Natural killer cell treated with Interleukin-12 subunit alpha and Interleukin-12 subunit beta and Interleukin-15 and Interleukin-18, amount 100 ng/mL, for 72 hours (primary cell): ENCODE data around the gene EPN2. TPM values are rescaled to one million over a fixed set of nuclear protein-coding genes. Genes with fewer than 3 reads are reported as not detected.

Experiments used
- ATAC-seq, 2 donors: fragments of 150-1000 bp; cut with Tn5 transposase in 1 of 2; sonication (Bioruptor Pico), chemical (Tn5 transposase) in 1 of 2; 2 replicates each; pipeline ENCODE4 v1.10.0; 2021
- DNase-seq: peaks from one replicate; pipeline ENCODE4 v3.0.0; 2022; ENCODE audit warnings: low spot score
- H3K27ac Mint-ChIP-seq, 2 donors: 1 replicate in 1 of 2; 2 replicates in 1 of 2; pipeline ENCODE4 v1.8.0; 2022; ENCODE audit warnings: mixed read lengths in 2 of 2, mild to moderate bottlenecking in 1 of 2, moderate library complexity in 1 of 2
- H3K27me3 Mint-ChIP-seq, 2 donors: 1 replicate in 1 of 2; 2 replicates in 1 of 2; pipeline ENCODE4 v1.8.0; 2022; ENCODE audit warnings: mixed read lengths in 2 of 2
- H3K36me3 Mint-ChIP-seq: one replicate; pipeline ENCODE4 v1.8.0; 2022; ENCODE audit warnings: mixed read lengths
- H3K4me1 Mint-ChIP-seq, 2 donors: 1 replicate in 1 of 2; 2 replicates in 1 of 2; pipeline ENCODE4 v1.8.0; 2022; ENCODE audit warnings: low read depth in 2 of 2, mixed read lengths in 2 of 2, mild to moderate bottlenecking in 1 of 2
- H3K4me3 Mint-ChIP-seq: one replicate; pipeline ENCODE4 v1.8.0; 2022; ENCODE audit warnings: mixed read lengths
- H3K9me3 Mint-ChIP-seq: 2 replicates; pipeline ENCODE4 v1.8.0; 2022; ENCODE audit warnings: mixed read lengths
- total RNA-seq, 2 donors: library from RNA; stranded (reverse); gene quantifications; one replicate each; pipeline ENCODE4 v1.2.3, GENCODE V29; 2022

EPN2 gene
- total RNA-seq, 2 donors from 2014 or later: 1.5 to 20.3 TPM

DNA sequence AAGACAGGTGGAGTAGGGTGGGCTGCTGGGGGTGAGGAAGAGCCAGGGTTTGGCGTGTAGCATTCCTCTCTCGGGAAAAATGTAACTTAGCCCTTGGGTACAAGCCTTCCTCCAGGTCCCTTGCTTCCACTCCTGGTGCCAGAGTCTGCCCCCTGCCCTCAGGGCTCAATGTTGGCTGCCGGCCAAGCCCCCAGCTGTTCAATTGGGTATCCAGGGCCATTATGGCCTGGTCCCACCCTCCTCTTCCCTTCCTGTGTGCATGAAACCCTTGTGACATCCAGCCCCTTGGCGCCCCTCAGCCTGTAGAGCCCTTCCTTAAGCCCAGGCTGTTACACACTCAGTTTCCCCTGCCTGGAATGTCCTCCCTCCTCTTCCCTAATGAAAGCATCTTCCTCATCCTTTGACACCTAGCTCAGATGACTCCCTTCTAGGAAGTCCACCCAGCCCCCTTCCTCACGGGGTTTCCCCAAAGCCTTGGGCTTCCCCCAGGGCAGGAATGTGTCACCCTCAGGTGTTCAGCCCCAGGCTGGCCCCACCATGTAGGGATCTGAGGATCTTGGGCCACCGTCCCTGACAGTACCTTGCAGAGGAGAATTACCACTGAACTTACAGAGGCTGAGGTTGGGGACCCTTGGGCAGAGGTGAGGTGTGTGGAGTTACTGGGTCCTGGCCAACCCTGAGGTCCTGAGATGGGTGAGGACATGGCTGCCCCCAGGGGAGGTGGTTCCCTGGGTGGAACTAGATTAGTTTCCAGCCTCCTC, 95.4 kb downstream of the EPN2 start:
- Mint-ChIP-seq H3K36me3 (no peaks in the 10 kb centered on the region), H3K27me3 (peaks cover 0 to 9% of the 10 kb centered on the region in 2 donors), H3K9me3 (no peaks in the 10 kb centered on the region), H3K4me1 (no peaks in the 10 kb centered on the region), H3K27ac (no peak overlapping the region), H3K4me3 (no peak overlapping the region)
- ATAC-seq (peak in 1 of 2 donors; percentile 26), DNase-seq (no peak)

DNA sequence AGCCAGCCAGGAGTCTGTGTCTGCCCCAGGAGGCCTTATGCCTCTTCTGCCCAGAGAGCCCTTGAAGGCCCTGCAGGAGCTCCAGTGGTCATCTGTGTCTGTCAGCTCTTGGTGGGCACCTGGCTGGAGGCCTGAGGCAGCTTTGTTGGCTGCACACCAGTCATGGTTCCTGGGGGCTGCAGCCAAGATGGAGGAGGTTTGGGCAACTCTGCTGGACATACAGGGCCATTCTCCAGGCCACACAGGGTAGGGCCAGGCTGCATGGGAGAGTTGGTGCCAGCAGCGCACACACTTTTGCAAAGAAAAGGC, 95.9 kb downstream of the EPN2 start:
- Mint-ChIP-seq H3K27ac (no peak overlapping the region), H3K9me3 (no peaks in the 10 kb centered on the region), H3K4me1 (no peaks in the 10 kb centered on the region), H3K27me3 (peaks cover 0 to 9% of the 10 kb centered on the region in 2 donors), H3K4me3 (no peak overlapping the region), H3K36me3 (no peaks in the 10 kb centered on the region)
- DNase-seq (no peak), ATAC-seq (no peak)

DNA sequence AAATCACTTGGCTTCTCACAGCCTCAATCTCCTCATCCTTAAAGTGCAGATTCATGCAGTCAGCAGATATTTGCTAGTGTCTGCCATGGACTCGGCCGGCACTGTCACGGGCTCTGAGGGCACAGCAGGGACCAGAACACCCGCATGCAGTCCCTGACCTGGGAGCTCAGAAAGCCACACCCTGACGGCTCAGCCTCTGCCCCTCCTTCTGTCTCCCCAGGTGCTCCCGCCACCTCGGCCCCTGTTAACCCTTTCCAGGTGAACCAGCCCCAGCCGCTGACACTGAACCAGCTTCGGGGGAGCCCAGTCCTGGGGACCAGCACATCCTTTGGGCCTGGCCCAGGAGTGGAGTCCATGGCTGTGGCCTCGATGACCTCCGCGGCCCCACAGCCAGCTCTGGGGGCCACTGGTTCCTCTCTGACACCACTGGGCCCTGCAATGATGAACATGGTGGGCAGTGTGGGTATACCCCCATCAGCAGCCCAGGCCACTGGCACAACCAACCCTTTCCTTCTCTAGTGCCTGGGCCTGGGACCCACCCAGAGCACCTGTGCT, 96.6 kb downstream of the EPN2 start:
- Mint-ChIP-seq H3K27ac (no peak overlapping the region), H3K9me3 (no peaks in the 10 kb centered on the region), H3K4me1 (no peaks in the 10 kb centered on the region), H3K4me3 (no peak overlapping the region), H3K36me3 (no peaks in the 10 kb centered on the region), H3K27me3 (peaks cover 0 to 9% of the 10 kb centered on the region in 2 donors)
- DNase-seq: no peak
- ATAC-seq: no peak

DNA sequence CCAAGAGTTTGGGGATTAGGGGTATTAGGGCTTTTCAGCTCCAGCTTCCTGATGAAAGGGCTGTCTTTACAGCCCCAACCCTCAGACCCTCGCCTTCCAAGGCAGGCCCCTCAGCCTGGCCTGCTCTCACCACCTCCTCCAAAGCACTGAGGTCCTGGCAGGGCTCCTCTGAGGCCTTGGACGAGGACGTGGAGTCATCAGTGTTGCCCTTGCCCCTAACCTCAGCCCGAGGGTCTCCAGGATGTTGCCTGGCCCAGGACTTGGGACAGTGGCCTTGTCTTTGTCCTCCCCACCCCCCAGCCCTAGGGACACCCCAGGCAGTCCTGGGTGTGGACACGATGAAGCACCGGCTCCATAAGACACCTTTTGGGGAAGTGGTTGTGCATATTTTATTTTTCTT, 97.2 kb downstream of the EPN2 start:
- Mint-ChIP-seq H3K27ac (no peak overlapping the region), H3K4me3 (no peak overlapping the region), H3K4me1 (no peaks in the 10 kb centered on the region), H3K9me3 (no peaks in the 10 kb centered on the region), H3K27me3 (peaks cover 0 to 9% of the 10 kb centered on the region in 2 donors), H3K36me3 (no peaks in the 10 kb centered on the region)
- no peak for DNase-seq
- no peak for ATAC-seq

DNA sequence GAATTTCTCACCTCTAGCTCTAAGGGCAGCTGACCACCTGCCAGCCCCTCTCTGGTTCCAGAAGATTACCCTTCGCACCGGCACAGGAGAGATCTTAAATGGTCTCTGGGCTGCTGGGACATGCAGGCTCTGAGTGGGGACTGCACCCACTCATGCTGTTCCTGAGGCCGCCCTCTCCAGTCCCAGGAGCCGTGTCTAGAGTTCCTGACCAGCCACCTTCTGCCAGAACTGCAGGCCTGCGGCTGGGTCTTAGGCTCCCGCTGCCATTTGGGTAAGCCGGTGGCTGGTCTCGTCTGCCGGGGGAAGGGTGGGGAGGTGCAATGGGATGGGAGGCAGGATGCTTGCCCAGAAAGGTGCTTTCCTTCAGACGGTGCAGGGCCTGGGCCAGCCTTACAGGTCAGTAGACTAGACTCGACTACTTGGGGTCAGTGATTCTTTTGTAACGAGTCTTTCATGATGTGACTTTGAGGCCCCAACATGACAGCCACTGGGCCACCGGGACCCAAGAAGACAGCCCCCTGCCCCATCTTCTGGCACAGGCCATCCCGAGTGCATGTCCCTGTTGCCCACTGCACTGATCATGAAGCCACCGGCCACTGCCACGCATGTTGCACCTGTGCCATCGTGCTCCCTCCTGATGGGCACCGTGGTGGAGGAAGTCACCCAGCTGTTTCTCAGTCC, 98.9 kb downstream of the EPN2 start:
- ATAC-seq (no peak), DNase-seq (no peak)
- no peaks in the 10 kb centered on the region for H3K36me3 Mint-ChIP-seq
- H3K4me1 Mint-ChIP-seq: no peaks in the 10 kb centered on the region
- peaks cover 0 to 9% of the 10 kb centered on the region in 2 donors for H3K27me3 Mint-ChIP-seq
- H3K4me3 Mint-ChIP-seq: no peak overlapping the region
- no peaks in the 10 kb centered on the region for H3K9me3 Mint-ChIP-seq
- H3K27ac Mint-ChIP-seq: no peak overlapping the region

DNA sequence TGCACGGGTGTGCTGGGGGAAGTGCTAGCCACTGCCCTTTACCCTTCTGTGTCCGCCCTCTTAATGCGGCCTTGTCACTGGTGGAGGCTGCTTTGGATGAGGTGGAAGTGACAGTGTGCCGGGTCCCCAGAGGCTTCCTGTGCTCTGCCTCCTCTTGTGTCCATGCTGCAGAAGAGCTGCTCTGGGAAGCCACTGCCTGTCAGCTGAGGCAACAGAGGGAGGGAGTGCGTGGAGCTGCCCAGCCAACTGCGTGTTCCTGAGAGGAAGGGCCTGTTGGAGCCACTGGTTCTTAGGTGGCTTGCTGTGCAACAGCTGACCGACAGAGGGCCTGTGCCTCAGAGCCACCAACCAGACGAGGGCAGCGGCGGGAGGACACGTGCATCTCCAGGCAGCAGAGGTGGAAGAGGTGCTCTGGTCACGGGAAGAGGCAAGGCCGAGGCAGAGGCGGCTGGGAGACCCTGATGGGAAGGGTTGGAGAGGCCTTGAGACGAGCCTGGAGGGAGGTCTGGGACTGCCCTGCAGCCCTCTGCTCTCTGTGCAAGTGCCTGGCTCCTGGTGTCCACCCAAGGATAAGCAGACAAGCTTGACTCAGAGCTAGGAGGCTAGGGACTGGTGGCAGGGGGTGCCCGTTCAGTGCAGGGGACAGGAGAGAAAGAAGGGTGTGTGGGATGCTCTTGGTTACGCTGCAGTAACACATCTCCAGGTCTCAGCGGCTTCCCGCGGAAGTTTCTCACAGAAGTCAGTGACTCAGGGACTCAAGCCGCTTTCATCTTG, 100.0 kb downstream of the EPN2 start:
- H3K27ac Mint-ChIP-seq: no peak overlapping the region
- ATAC-seq (no peak), DNase-seq (no peak)
- H3K4me3 Mint-ChIP-seq: no peak overlapping the region
- H3K27me3 Mint-ChIP-seq: peaks cover 9 to 18% of the 10 kb centered on the region in 2 donors
- no peaks in the 10 kb centered on the region for H3K36me3 Mint-ChIP-seq
- no peaks in the 10 kb centered on the region for H3K9me3 Mint-ChIP-seq
- H3K4me1 Mint-ChIP-seq: peaks cover 3 to 4% of the 10 kb centered on the region in 2 donors

DNA sequence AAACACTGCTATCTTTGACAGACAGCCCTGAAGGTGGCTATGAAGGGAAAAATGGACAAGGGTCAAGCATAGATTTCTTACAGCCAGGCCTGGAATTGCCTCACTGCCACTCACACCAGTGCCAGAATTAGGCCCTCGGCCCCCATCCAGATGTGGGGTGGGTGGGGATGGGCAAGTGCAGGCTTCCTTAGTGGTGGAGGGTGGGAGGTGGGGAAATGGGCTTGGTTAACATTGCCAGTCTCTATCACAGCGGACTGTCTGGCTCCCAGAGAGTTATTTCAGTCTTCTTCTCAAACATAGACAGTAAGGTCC, 100.5 kb downstream of the EPN2 start:
- Mint-ChIP-seq H3K4me3 (no peak overlapping the region), H3K27ac (no peak overlapping the region), H3K36me3 (no peaks in the 10 kb centered on the region), H3K9me3 (no peaks in the 10 kb centered on the region), H3K4me1 (peaks cover 3 to 4% of the 10 kb centered on the region in 2 donors), H3K27me3 (peaks cover 11 to 16% of the 10 kb centered on the region in 2 donors)
- DNase-seq: no peak
- ATAC-seq: peak in 1 of 2 donors; percentile 4

DNA sequence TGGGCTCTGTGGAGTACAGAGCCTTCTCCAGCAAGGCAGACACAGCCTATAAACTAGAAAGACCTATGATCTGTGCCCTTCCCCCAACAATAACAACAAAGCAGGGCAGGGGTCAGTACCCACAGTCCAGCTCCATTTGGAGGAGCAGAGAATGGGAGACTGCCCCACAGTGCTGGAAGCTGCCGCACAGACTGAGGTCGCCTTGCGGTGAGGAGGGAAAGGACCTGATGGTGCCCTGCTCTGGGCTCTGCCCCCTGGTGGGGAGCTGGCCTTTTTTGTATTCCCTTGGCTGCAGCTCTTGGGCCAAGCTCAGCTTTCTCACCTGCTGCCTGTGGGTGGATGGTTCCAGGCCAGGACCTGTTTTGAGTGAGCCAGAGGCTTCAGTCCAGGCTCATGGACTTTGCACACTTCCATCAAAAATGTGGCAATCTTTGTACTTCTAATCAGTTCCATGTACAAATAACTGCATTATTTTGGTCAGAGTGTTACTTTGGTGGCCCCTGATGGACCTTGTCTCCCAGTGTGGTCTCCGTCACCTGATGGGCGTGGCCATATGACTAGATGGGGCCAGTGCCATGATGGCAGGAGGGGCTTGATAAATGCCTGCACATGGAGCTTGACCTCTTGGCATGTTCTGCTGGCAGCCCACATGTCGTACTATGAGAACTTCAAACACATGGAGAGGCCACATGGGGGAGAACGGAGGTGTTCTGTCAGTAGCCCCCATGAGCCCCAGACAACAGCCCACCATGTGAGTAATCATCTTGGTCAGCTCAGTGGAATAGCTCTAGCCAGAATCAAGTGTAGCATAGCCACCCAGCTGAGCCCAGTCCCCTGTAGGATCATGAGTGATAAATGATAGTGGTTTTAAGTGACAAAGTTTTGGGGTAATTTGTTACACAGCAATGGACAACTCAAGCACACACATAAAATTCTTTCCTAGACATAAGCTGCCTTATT, 101.1 kb downstream of the EPN2 start:
- H3K4me3 Mint-ChIP-seq: no peak overlapping the region
- H3K27ac Mint-ChIP-seq: no peak overlapping the region

DNA sequence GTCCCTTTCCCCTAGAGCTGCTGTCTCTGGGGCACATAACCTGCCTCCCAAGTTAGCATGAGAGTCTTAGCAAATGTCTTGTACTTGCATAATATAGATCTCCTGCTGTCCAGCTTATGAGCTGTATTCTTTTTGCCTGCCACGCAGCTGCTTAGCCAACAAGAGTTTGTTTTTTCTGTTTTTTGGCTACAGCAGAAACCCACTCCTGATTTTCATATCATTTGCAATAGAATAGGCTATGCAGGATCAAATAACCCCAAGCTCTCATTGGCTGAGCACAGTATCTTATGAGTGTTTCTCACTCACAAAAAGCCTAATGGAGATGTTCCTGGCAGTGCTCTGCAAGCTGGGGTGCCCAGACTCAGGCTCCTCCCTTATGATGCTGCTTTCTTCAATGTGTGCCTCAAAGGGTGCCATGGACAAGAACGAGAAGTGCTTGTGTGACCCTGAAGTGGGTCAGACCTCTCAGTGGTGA, 102.2 kb downstream of the EPN2 start:
- DNase-seq (peak; percentile 22), ATAC-seq (no peak)
- H3K9me3 Mint-ChIP-seq: no peaks in the 10 kb centered on the region
- no peak overlapping the region for H3K27ac Mint-ChIP-seq
- peaks cover 11 to 14% of the 10 kb centered on the region in 2 donors for H3K27me3 Mint-ChIP-seq
- no peaks in the 10 kb centered on the region for H3K36me3 Mint-ChIP-seq
- no peak overlapping the region for H3K4me3 Mint-ChIP-seq
- H3K4me1 Mint-ChIP-seq: peaks cover 3 to 4% of the 10 kb centered on the region in 2 donors

More for the DNA sequence above, 101.1 kb downstream of the EPN2 start:
- Mint-ChIP-seq H3K9me3 (no peaks in the 10 kb centered on the region), H3K4me1 (peaks cover 3 to 4% of the 10 kb centered on the region in 2 donors), H3K36me3 (no peaks in the 10 kb centered on the region), H3K27me3 (peaks cover 11 to 14% of the 10 kb centered on the region in 2 donors)
- ATAC-seq (peak; percentile 79), DNase-seq (peak; percentile 71)

DNA sequence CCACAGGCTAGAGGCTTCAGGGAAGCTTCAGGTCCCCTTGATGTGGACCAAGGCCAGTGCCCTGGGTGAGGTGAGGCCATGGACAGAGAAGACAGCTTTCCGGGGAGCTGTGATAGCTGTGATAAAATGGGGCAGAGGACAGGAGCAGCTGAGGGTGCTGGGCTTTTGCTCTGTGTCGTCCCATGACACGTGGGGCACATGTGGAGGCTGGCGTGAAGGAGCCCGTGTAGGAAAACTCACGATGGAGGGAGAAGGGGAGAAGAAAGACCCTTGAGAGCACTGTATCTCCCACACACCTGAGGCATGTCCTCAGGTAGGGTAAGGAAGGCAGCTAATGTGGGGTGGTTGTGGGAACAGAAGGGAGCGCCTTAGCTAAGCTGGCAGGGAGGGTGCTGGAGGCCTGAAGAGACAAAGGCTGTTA, 104.1 kb downstream of the EPN2 start:
- H3K4me3 Mint-ChIP-seq: no peak overlapping the region
- peaks cover 3 to 4% of the 10 kb centered on the region in 2 donors for H3K4me1 Mint-ChIP-seq
- no peaks in the 10 kb centered on the region for H3K36me3 Mint-ChIP-seq
- ATAC-seq: no peak
- no peaks in the 10 kb centered on the region for H3K9me3 Mint-ChIP-seq
- peaks cover 11 to 12% of the 10 kb centered on the region in 2 donors for H3K27me3 Mint-ChIP-seq
- H3K27ac Mint-ChIP-seq: no peak overlapping the region
- DNase-seq: peak; percentile 22

DNA sequence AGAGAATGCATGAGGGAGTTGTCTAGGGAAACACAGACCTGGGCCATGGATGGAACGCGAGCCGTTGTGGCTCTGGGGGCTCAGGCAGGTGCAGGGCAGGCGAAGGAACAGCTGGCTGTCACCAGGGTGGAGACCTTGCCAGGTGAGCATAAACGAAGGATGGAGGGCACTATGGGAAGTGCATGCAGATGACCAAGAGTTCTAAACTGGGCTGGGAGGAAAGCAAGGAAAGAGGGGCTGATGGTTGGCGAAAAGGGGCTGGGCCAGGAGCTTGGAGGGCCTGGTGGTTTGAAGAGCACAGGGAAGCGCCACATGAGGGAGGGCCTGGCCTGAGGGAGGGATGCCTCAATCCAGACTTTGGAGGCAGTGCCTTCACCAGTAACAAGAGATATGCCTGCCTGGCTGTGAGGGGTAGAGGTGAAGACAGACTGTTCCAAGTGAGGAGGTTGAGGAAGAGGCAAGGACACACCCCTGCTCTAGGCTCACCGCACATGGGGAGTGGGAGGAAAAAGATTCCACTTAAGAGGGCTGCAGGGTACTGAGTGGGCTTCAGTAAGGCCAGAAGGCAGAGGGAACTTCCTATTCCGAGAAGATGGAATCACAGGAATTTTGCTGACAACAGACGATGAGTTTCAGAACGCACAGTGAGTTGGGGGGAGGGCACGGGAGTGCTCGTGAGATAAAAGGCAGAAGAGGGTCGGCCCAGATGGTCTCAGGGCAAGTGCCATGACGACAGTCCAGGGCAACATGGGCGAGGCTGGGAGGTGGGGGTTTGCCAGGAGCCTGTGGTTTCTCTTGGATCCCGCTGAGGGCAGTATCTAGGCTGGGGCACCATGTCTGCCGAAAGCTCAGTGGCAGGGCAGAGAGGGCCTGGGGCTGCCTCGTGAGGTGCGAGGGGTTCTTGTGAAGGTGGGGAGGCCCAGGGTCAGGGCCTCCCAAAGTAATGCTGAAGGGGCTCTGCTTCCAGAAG, 104.8 kb downstream of the EPN2 start:
- Mint-ChIP-seq H3K4me3 (no peak overlapping the region), H3K4me1 (peaks cover 3 to 4% of the 10 kb centered on the region in 2 donors), H3K9me3 (no peaks in the 10 kb centered on the region), H3K36me3 (no peaks in the 10 kb centered on the region), H3K27ac (no peak overlapping the region), H3K27me3 (peaks cover 11 to 12% of the 10 kb centered on the region in 2 donors)
- DNase-seq (peak; percentile 12), ATAC-seq (no peak)

DNA sequence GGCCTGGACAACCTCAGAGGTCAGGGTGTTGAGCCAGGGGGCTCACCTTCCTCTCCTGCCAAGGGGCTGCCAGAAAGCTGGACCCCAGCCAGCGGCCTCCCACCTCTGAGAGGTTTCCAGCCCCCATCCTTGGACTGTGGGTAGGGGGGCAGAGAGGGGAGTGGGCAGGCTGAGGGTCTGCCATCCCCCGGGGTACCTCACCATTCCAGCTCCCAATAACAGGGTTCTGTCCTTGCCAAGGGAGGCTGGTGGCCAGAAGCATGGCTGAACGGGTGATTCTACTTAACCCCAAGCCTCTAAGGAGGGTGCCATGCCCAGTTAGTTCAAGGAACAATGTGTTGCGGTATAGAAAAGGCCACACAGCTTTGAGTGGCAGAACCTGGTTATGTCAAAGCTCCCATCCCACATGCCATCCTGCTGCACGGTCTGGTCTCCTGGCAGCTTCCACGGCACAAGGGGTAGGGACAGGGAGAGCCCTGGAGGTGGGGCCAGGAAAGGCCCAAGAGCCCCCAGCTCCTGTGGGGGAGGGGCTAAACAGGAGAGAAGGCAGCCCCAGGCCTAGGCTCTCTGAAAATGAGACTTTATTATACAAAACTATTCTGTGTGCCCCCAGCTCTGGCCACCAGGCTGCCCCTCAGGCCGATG, 105.6 kb downstream of the EPN2 start:
- peak; percentile 59 for DNase-seq
- ATAC-seq: peak in 1 of 2 donors; percentile 32
- H3K9me3 Mint-ChIP-seq: no peaks in the 10 kb centered on the region
- H3K4me3 Mint-ChIP-seq: no peak overlapping the region
- peaks cover 3 to 4% of the 10 kb centered on the region in 2 donors for H3K4me1 Mint-ChIP-seq
- no peaks in the 10 kb centered on the region for H3K36me3 Mint-ChIP-seq
- H3K27ac Mint-ChIP-seq: no peak overlapping the region
- peaks cover 9 to 11% of the 10 kb centered on the region in 2 donors for H3K27me3 Mint-ChIP-seq
